ENCODE measurements around the gene SYT6.
"Not testable (repeated sequence)": the region's sequence is repeated elsewhere in the genome, so short reads cannot be mapped to it uniquely, and the experiment has no call there.

The SYT6 gene

DNA sequence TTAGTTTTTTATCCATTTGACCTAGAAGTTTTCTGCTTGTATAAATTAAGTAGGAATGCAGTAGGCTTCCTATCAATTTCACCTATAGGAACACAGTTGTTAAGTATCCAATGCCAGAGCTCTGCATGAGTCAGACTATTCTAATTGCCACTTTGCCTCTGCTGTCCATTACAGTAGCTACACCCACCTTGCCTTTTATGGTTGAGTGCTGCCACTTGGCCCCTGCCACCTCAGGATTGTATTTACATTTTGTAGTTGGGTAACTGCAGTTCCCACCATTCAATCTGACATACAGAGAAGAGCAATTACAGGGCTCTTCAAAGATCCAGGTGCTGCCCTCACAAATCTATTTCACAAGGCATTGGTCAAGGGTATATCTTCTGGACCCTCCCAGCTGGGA, 83.9 kb downstream of the SYT6 start:
- DNase-seq = not testable (repeated sequence)

DNA sequence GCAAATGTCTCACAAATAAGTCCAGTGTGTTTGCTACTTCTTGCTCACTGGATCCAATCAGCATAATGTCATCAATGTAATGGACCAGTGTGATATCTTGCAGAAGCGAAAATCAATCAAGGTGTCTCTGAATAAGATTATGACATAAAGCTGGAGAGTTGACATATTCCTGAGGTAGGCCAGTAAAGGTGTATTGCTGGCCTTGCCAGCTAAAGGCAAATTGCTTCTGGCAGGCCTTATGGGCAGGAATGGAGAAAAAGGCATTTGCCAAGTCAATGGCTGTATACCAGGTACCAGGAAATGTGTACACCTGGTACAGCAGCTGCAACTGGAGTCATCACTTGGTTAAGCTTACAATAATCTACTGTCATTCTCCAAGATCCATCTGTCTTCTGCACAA, 85.0 kb downstream of the SYT6 start:
- DNase-seq = not testable (repeated sequence)

DNA sequence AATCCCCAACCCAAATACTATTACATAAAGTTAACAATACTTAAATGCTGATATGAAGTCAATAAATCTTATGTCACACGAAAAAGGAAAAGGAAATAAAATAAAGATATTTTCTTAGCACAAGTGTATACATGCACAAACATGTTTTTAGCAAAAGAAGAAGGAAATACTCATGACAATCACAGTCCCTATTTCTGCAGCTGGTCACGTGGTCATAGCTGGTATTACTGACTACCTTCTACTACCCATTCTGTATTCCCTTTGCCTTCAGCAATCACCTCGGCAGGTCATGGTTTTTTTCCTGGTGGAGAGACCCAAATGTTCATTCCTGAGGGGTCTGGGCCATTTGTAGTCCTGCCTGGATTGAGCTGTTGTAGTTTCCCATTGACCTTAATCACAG, 88.0 kb downstream of the SYT6 start:
- peak in 1 of 2 donors; percentile 48 for DNase-seq

DNA sequence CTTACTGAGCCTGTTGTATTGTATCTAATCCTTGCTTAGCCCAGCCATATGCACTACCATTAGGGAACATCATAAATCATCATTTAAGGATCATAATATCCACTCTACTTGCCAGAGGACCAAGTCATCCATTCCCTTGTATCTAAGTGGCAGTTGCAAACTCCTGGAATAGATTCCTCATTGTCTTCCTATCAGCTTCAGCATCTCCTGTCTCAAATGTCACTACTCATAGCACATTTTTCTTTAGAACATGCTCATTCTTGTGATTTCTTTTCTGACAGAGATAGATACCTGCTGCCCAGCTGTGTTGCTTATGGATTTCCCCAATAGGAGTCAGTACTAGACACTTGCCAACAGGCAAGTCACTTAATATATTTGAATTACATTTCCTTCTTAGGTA, 90.1 kb downstream of the SYT6 start:
- no peak for DNase-seq

DNA sequence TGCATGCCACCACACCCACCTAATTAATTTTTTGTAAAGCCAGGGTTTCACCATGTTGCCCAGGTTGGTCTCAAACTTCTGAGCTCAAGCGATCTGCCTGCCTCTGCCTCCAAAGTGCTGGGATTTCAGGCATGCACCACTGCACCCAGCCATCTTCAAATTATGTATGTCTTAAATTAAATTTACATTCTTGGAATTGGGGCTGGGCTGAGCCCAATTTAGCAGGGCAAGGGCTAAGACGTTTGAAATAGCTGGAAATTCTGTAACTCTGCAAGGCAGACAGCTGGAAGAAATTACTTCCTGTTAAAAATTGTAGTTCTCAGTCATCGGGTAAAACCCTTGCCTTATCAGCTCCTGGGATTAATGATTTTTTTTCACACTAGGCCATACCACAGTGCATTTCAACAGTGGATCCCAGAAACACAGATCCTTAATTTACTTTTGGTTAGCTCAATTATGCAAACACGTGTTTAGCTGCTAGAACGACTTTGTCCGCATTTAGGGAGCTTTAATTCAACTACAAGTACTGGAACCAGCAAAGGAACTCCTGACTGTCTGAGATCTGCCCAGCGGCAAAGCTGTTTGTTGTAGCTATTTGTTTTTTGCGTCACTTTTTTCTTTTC, 91.1 kb downstream of the SYT6 start:
- no peak for DNase-seq

DNA sequence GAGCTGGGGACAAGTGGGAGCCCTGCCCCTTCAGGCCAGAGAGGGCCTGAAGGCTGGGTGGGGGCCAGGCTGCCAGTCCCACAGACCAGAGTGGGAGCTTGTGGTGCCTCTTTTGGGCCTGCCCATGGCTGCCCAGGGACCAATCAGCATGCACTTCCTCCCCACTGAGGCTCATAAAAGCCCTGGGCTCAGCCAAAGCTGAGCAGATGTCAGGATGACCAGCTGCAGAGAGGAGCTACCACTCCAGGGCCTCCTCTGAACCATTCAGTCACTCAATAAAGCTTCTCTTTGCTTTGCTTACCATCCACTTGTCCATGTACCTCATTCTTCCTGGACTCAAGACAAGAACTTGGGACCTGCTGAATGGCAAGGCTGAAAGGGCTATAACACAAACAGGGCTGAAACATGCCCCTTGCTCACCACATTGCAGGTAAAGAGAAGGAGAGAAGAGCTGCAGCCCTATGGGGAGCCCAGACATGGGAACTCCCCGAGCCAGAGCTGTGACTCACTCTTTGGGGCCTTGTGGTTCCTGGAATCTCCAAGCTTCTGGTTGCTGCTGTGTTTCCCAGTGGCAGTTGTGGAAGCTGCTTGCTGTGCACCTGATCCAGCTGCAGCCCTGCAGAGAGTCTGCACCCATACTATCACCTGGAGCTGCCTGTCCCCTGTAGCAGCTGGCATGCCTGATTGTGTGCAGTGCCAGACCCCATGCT, 92.4 kb downstream of the SYT6 start:
- DNase-seq = no peak

DNA sequence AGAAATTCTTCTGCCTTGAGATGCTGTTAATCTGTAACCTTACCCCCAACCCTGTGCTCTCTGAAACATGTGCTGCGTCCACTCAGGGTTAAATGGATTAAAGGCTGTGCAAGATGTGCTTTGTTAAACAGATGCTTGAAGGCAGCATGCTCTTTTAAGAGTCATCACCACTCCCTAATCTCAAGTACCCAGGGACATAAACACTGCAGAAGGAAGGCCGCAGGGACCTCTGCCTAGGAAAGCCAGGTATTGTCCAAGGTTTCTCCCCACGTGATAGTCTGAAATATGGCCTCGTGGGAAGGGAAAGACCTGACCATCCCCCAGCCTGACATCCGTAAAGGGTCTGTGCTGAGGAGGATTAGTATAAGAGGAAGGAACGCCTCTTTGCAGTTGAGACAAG, 95.4 kb downstream of the SYT6 start:
- DNase-seq = not testable (repeated sequence)

DNA sequence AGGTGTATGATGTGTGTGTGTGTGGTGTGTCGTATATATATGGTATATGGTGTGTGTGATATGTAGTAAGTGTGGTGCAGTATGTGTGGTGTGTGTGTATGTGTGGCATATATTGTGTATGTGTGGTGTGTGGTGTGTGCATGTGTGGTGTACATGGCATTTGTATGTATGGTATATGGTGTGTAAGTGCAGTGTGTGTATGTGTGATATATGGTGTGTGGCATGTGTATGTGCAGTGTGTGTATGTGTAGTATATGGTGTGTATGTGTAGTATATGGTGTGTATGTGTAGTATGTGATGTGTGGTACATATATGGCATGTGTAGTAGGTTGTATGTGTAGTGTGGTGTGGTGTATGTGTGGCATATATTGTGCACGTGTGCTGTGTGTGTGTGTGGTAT, 99.5 kb downstream of the SYT6 start:
- DNase-seq = no peak

DNA sequence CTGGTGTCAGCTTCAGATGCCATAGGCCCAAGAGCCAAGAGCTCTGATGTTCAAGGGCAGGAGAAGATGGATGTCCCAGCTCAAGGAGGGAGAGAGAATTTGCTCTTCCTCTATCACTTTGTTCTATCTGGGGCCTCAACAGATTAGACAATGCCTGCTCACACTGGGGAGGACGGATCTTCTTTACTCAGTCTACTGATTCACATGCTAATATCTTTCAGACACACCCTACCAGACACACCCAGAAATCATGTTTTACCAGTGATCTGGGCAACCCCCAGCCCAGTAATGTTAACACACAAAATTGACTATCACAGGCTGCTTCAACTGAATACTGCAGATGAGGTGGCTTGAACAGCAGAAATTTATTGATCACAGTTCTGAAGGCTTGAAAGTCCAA, 105.4 kb downstream of the SYT6 start:
- DNase-seq = no peak

DNA sequence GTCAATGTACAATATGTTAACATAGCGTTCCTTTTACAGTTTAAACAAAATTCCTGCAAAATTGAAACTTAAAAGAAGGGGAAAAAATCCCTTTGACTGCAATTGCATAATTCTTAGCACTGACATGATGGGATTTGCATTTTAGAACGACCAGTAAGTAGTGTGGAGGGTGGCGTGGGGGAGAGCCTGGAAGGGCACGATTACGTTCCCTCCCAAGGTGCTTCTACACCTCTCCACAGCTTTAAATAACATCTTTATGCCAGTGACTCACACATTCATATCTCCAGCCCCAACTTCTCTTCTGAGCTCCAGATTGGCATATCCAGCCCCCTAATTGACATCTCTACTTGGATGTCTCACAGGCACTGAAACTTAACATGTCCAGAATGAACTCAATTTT, 110.1 kb downstream of the SYT6 start:
- DNase-seq = no peak

DNA sequence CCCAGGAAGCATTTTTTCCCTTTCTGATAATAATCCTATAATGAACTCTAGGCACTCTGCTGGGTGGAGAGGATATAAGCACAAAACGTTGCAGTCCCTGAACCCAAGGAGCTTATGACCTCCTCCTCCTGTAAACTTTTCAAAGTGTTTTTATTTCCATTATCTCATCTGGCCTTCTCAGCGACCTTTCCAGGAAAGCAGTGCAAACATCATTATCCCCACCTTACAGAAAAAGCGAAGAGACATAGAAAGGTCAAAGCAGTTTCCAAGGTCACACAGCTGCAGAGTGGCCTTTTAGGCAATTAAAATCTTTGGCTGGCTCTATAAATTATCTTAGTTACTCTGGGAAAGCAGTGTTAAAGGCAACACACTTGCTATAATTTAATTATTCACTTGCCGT, 110.6 kb downstream of the SYT6 start:
- DNase-seq = no peak

DNA sequence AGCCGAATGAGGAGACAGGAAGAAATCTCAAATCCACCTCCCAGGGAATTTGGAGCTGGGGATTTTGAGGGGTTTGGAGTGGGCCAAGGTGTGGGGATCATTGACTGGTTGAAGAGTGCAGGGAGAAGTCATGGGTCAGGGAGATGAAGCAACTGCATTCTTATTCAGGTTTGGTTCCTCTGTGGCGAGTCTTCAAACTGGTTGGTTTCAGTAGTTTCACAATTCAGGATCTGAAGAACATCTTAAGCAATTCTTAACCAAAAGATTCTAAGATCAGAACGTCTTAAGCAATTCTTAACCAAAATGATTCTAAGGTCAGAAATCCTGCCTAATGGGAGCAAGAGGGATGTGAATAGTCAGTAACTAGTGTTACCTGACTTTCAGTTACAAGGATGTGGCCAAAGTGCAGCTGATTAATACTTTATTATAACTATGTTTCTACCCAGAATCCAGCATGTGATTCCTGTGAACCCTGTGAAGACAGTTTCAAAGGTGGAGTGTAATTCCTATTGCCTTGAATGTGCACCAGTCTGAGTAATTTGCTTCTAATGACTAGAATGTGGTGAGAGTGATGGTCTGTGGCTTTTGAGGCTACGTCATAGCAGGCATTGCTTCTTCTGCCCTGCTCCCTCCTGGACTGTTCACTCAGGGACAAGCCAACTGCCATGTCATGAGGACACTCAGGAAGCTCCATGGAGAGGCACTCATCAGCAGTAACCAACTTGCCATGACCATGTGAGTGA, 113.2 kb downstream of the SYT6 start:
- peak; percentile 86 to 89 for DNase-seq
